D341Med (cell line): ENCODE measurements around the gene ELOVL2.
"Not testable (repeated sequence)": the region's sequence is repeated elsewhere in the genome, so short reads cannot be mapped to it uniquely, and the experiment has no call there.

Source experiments
- DNase-seq: peaks from one replicate; pipeline ENCODE4 v3.0.0; 2012; ENCODE audit warnings: low spot score

Gene ELOVL2

GRCh38 chr6:11021714-11022113, 22.4 kb downstream of the ELOVL2 start:
- no peak for DNase-seq

GRCh38 chr6:11021003-11021402, 23.1 kb downstream of the ELOVL2 start:
- no peak for DNase-seq

- no peak for DNase-seq
Measured at GRCh38 chr6:11018225-11018624, 25.9 kb downstream of the ELOVL2 start.

- no peak for DNase-seq
Measured at GRCh38 chr6:11017090-11017489, 27.0 kb downstream of the ELOVL2 start.

- no peak for DNase-seq
Measured at GRCh38 chr6:11016452-11016851, 27.7 kb downstream of the ELOVL2 start.

GRCh38 chr6:11015102-11015501, 29.0 kb downstream of the ELOVL2 start:
- DNase-seq = no peak

GRCh38 chr6:11013721-11014070, 30.4 kb downstream of the ELOVL2 start:
- no peak for DNase-seq

- no peak for DNase-seq
Measured at GRCh38 chr6:11012976-11013720, 31.0 kb downstream of the ELOVL2 start.

- DNase-seq = no peak
Measured at GRCh38 chr6:11012295-11012754, 31.8 kb downstream of the ELOVL2 start.

GRCh38 chr6:11011787-11012234, 32.3 kb downstream of the ELOVL2 start:
- DNase-seq = no peak

- DNase-seq = no peak
Measured at GRCh38 chr6:11009353-11009752, 34.8 kb downstream of the ELOVL2 start.

- DNase-seq = no peak
Measured at GRCh38 chr6:11008821-11009220, 35.3 kb downstream of the ELOVL2 start.

GRCh38 chr6:11007715-11008608, 36.1 kb downstream of the ELOVL2 start:
- DNase-seq = no peak

- DNase-seq = no peak
Measured at GRCh38 chr6:11006061-11006460, 38.0 kb downstream of the ELOVL2 start.

- not testable (repeated sequence) for DNase-seq
Measured at GRCh38 chr6:11003297-11003696, 40.8 kb downstream of the ELOVL2 start.

GRCh38 chr6:11002176-11002575, 41.9 kb downstream of the ELOVL2 start:
- DNase-seq = no peak

- DNase-seq = no peak
Measured at GRCh38 chr6:10999994-11000393, 44.1 kb downstream of the ELOVL2 start.

- no peak for DNase-seq
Measured at GRCh38 chr6:10995114-10995707, 48.9 kb downstream of the ELOVL2 start.

GRCh38 chr6:10993896-10994295, 50.2 kb downstream of the ELOVL2 start:
- DNase-seq = no peak

GRCh38 chr6:10991115-10991514, 53.0 kb downstream of the ELOVL2 start:
- peak; percentile 52 for DNase-seq

- DNase-seq = no peak
Measured at GRCh38 chr6:10989587-10989986, 54.5 kb downstream of the ELOVL2 start.

GRCh38 chr6:10984959-10985358, 59.1 kb downstream of the ELOVL2 start:
- not testable (repeated sequence) for DNase-seq

GRCh38 chr6:10981409-10981808, 62.7 kb downstream of the ELOVL2 start:
- DNase-seq = no peak
